Uterine smooth muscle cell (primary cell): ENCODE data around the gene MBLAC1. TPM values are rescaled to one million over a fixed set of nuclear protein-coding genes. Genes with fewer than 3 reads are reported as not detected.

Experiments used
- total RNA-seq: library from RNA; depleted of rRNA; stranded (reverse); fragments of >200 nt; gene quantifications from 2 replicates; pipeline ENCODE4 v1.2.3, GENCODE V29; 2014

MBLAC1 gene, protein sequence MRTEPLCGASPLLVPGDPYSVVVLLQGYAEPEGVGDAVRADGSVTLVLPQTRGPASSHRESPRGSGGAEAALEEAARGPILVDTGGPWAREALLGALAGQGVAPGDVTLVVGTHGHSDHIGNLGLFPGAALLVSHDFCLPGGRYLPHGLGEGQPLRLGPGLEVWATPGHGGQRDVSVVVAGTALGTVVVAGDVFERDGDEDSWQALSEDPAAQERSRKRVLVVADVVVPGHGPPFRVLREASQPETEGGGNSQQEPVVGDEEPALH
- 2.6 and 3.1 TPM in 2 replicates for total RNA-seq

DNA sequence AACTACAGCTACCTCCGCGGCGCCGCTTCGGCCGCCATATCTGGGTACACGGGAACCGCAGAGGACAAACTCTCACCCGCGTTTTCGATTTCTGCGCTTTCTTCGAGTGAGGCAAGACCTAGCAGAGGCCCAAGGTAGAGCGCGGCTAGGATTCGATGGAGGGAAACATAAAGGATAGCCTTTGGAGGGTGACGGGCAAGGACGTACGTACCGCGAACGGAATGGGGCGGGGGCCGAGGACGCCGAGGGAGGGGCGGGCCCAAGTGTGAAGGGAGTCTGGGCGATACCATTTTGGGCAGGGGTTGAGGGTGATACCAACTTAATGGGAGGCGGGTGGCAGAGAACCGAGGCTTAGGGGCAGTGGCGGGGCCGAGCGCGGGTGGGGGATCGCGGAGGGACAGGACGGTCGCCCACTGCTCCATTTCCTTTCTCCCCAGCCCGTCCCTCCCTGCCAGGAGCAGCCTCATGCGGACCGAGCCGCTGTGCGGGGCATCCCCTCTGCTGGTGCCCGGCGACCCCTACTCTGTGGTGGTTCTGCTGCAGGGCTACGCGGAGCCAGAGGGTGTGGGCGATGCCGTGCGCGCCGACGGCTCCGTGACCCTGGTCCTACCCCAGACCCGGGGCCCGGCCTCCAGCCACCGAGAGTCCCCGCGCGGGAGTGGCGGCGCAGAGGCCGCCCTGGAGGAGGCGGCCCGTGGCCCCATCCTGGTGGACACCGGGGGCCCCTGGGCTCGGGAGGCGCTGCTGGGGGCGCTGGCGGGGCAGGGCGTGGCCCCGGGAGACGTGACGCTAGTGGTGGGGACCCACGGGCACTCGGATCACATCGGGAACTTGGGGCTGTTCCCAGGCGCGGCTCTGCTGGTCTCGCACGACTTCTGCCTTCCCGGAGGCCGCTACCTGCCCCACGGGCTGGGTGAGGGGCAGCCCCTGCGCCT, at the start of gene MBLAC1:
TSS of gene MBLAC1 (plus strand) at position 37 of the 935 bp plus-strand sequence. CDS start at position 466, 429 bp downstream.

GRCh38 chr7:100081535-100082102, 45.1 kb upstream of the MBLAC1 start, which contains the start of gene ZNF3:
Gene ZNF3 (minus strand): TSS chr7:100081723. CDS start chr7:100077357, 4,366 bp downstream.

GRCh38 chr7:100088621-100089457, 37.9 kb upstream of the MBLAC1 start, which contains the start of gene COPS6:
Gene COPS6 (plus strand): TSS chr7:100088969. CDS start chr7:100088991, 22 bp downstream.

DNA sequence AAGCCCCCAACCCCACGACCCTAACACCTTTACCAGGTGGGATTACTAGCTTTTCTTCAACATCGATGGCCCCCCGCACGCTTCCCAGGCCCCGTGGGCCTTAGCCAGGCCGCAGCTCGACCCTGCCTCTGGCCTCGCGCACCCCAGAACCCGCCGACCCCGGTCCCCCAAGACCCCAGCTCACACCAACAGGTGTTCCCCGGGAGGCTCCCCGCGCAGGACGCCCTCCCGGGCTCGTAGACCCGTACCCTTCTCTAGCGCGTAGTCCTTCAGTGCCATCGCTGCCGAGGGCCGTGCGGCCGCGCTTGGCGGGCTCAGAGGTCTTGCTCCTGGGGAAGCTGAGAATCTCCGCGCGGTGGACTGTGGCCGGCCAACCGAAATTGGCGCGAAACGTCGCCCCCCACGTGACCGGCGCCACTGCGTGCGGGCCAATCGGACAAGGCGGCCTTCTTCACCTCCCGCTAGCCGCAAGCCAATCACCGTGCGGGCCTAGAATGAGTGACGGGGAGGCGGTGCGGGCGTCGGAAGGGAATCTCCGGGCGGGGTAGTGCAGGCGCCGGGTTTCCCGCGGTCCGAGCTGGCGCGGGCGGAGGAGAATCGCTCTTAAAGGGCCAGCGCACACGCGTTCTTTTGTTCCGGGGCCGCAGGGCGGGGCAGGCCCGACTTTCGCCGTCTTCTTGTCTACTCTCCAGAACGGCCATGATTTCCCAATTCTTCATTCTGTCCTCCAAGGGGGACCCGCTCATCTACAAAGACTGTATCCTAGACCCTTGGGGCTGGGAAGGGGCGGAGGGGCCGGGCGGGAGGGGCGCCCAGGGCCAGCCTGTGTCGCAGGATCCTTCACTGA, 25.5 kb upstream of the MBLAC1 start, which contains the start of the genes AP4M1 and MCM7:
TSS of gene AP4M1 (plus strand) at position 628 of the 847 bp plus-strand sequence. CDS start at position 700, 72 bp downstream.
TSS of gene MCM7 (minus strand) at position 382 of the 847 bp plus-strand sequence. CDS start at position 279, 103 bp downstream.

GRCh38 chr7:100119072-100119969, 7.4 kb upstream of the MBLAC1 start, which contains the start of the genes CNPY4 and TAF6:
Gene CNPY4 (plus strand): TSS chr7:100119634. CDS start chr7:100119745, 111 bp downstream.
Gene TAF6 (minus strand): TSS chr7:100119358. CDS start chr7:100114209, 5,149 bp downstream.

DNA sequence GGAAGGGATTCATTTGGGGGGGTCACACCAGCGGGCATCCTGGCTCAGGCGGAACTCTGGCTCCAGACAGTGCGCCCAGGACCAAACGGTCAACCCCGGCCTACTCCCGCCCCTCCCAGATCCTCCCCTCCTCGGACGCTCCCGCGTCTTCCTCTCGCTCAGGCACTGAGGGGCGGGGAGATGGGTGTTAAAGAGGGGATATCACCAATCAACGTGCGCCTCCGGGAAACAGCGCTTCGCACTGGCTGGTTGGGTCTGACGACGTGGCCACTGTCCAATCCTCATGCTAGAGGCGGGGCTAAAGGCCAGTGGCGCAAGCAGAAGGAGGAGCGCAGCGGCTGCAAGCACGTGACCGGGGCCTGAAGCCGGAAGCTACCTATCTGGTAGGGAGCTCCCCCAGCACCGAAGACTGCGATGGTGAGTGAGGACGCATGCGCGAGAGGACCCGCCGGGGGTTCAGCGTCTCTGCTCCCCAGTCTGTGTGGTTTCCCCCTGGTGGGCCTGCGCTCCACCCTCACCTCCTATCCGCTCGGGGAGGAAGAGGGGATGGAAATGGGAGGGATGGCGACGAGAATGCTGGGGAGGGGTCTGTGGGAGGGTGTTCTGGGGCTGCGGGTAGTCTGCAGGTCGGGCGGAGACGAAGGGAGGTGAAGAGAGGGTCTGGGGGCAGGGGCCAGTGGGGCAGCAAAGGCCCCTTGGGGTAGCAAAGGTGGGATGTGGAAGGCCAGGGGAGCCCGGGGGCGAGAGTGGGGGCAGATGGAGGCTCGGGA, 22.0 kb downstream of the MBLAC1 start, which contains the start of gene LAMTOR4:
TSS of gene LAMTOR4 (plus strand) at position 360 of the 770 bp plus-strand sequence. CDS start at position 415, 55 bp downstream.

GRCh38 chr7:100158229-100159098, 31.7 kb downstream of the MBLAC1 start, which contains the start of gene TRAPPC14:
Gene TRAPPC14 (minus strand): TSS chr7:100158723. CDS start chr7:100158499, 224 bp downstream.

GRCh38 chr7:100177045-100178001, 50.6 kb downstream of the MBLAC1 start, which contains the start of the genes GPC2 and STAG3:
Gene GPC2 (minus strand): TSS chr7:100177381. CDS start chr7:100177199, 182 bp downstream.
Gene STAG3 (plus strand): TSS chr7:100177918. CDS start chr7:100180557, 2,639 bp downstream.

Other genes starting within 250 kb of the MBLAC1 start
- 0.11 and 0.12 TPM in 2 replicates for gene OR2AE1, start 249.9 kb upstream of the MBLAC1 start, total RNA-seq
- 21.7 and 30.6 TPM in 2 replicates for gene TRIM4, start 207.4 kb upstream of the MBLAC1 start, total RNA-seq
- not detected in 2 replicates for gene GJC3, start 197.3 kb upstream of the MBLAC1 start, total RNA-seq
- 0.33 TPM in 1 of 2 replicates, not detected in the other for gene AZGP1, start 150.9 kb upstream of the MBLAC1 start, total RNA-seq
- gene ZKSCAN1, start 111.4 kb upstream of the MBLAC1 start, total RNA-seq = 33.1 and 44.9 TPM in 2 replicates
- 9.5 and 13.1 TPM in 2 replicates for gene ZSCAN21, start 77.2 kb upstream of the MBLAC1 start, total RNA-seq
- 23.4 and 24.0 TPM in 2 replicates for gene ZNF3, start 45.2 kb upstream of the MBLAC1 start, total RNA-seq
- 96.1 and 167 TPM in 2 replicates for gene COPS6, start 38.0 kb upstream of the MBLAC1 start, total RNA-seq
- gene MCM7, start 25.6 kb upstream of the MBLAC1 start, total RNA-seq = 56.1 and 266 TPM in 2 replicates
- 22.5 and 29.1 TPM in 2 replicates for gene AP4M1, start 25.3 kb upstream of the MBLAC1 start, total RNA-seq
- gene TAF6, start 7.6 kb upstream of the MBLAC1 start, total RNA-seq = 59.6 and 61.4 TPM in 2 replicates
- 28.4 and 36.7 TPM in 2 replicates for gene CNPY4, start 7.3 kb upstream of the MBLAC1 start, total RNA-seq
- gene LAMTOR4, start 22.0 kb downstream of the MBLAC1 start, total RNA-seq = 80.3 and 91.4 TPM in 2 replicates
- gene TRAPPC14, start 31.8 kb downstream of the MBLAC1 start, total RNA-seq = 6.6 and 10.9 TPM in 2 replicates
- 0.55 and 1.6 TPM in 2 replicates for gene GAL3ST4, start 41.6 kb downstream of the MBLAC1 start, total RNA-seq
- gene GPC2, start 50.4 kb downstream of the MBLAC1 start, total RNA-seq = 1.2 and 2.2 TPM in 2 replicates
- 0.62 and 1.00 TPM in 2 replicates for gene STAG3, start 51.0 kb downstream of the MBLAC1 start, total RNA-seq
- not detected in 2 replicates for gene PVRIG, start 93.0 kb downstream of the MBLAC1 start, total RNA-seq
- not detected in 2 replicates for gene SPDYE3, start 180.7 kb downstream of the MBLAC1 start, total RNA-seq
- 8.1 and 9.4 TPM in 2 replicates for gene PILRB, start 231.2 kb downstream of the MBLAC1 start, total RNA-seq
- 0.12 TPM in 1 of 2 replicates, not detected in the other for gene PILRA, start 246.5 kb downstream of the MBLAC1 start, total RNA-seq